ENCODE data around the gene IMPDH1. TPM values are rescaled to one million over a fixed set of nuclear protein-coding genes. Genes with fewer than 3 reads are reported as not detected.

Gene IMPDH1
- polyA plus RNA-seq, 3 donors, result 25.3 to 30.3 (median 28.3) TPM

DNA sequence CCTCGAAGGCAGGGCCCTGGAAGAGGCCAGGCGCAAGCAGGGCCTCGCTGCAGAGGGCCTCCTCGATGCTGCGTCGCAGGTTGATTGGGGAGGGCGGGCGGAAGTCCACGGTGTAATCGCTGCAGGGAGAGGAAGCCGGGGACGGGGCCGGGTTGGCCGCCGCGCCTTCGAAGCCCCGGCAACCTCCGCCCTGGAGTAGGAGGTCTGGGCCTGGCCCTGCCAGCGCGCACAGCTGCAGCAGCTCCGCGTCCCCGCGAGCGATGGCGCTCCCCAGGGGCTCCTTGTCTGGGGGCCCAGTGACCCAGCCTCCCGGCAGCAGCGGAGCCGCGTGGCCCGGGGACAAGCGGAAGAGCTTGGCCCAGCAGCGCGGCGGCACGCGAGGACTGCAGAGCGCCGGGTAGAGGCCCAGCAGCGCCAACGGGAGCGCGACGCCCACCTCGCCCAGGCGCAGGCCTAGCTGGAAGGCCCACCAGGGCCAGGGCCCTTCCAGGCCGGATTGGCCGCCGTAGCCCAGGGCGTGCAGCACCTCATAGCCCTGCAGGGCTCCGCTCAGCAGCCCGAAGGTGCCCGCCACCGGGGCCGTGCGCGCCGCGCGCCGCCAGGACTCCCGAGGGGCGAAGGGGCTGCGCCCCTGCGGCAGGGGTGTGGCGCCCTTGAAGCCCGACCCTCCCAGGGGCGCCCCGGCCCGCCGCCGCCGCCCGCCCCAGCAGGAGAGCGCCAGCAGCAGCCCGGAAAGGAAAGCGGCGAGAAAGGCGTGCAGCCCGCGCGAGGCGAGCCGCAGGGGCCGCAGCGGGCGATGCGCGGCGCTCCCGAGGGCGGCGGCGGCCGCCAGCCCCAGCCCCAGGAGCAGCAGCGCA, 58.3 kb downstream of the IMPDH1 start:
- DNase-seq (ENCODE audit: extremely low read depth in 1 of 11, low read depth in 9 of 11, low spot score in 4 of 11), result no peak

GRCh38 chr7:128350708-128351295, 59.0 kb downstream of the IMPDH1 start:
- no peak for DNase-seq (ENCODE audit: extremely low read depth in 1 of 11, low read depth in 9 of 11, low spot score in 4 of 11)

DNA sequence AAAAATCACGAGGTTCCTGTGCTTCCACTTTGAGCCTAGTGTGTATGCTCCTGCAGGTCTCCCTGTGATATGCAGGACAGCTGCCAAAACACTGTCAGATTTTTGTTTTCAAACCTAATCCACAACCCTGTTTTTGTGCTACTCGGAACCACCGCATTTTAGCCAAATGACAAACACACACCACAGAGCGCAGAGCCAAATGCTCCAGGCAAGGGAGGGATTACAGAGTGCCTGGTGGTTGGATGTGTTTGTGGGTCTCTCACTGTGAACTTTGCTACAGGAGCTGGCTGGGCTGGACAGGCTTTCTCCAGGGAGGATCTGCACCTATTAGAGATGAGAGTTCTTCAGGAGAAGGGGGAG, 60.3 kb downstream of the IMPDH1 start:
- DNase-seq (ENCODE audit: extremely low read depth in 1 of 11, low read depth in 9 of 11, low spot score in 4 of 11), result no peak

DNA sequence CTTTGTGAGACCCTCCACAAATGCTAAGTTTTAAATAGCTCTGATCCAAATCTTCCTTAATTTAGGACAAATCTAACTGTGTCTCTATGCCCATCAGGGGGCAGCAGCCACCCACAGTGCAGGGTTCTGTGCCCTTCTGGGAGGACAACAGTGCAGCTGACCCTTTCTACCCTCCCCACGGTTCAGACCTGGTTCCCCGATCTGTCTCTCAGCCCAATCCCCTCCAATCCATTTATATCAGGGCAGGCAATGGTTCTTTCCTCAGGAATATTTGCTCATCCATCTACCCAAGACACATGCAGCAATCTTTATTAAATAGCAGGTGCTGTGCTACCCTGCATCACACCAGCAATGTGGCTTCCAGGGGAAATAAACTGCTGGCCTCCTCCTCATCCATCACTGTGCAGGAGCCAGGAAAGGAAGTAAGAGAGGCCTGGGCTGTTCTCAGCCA, 62.1 kb downstream of the IMPDH1 start:
- DNase-seq (ENCODE audit: extremely low read depth in 1 of 11, low read depth in 9 of 11, low spot score in 4 of 11), result no peak

- no peak for DNase-seq (ENCODE audit: extremely low read depth in 1 of 11, low read depth in 9 of 11, low spot score in 4 of 11)
These were observed 65.4 kb downstream of the IMPDH1 start for GRCh38 chr7:128344431-128344774.

GRCh38 chr7:128343554-128344430, 66.0 kb downstream of the IMPDH1 start, which contains the start of gene RBM28:
Gene RBM28, minus strand, starts transcription at chr7:128343908. Its CDS starts 115 bp downstream, at chr7:128343793.
- peak; percentile 81 to 95 (median 87) for DNase-seq (ENCODE audit: extremely low read depth in 1 of 11, low read depth in 9 of 11, low spot score in 4 of 11)

Other genes starting within 250 kb of the IMPDH1 start
- gene LEP, start 168.7 kb downstream of the IMPDH1 start, polyA plus RNA-seq (ENCODE audit: insufficient read length in 3 of 3), result under 1 TPM; 0.16 to 0.76 (median 0.20) TPM
- 10 to 100 TPM; 40.3 to 55.6 (median 45.7) TPM for gene RBM28, start 66.1 kb downstream of the IMPDH1 start, polyA plus RNA-seq (ENCODE audit: insufficient read length in 3 of 3)
- gene PRRT4, start 48.3 kb downstream of the IMPDH1 start, polyA plus RNA-seq (ENCODE audit: insufficient read length in 3 of 3), result 1 to 10 TPM in 2 of 3 donors, under 1 TPM in 1; 0.65 to 1.5 (median 1.0) TPM
- gene HILPDA, start 45.9 kb upstream of the IMPDH1 start, polyA plus RNA-seq (ENCODE audit: insufficient read length in 3 of 3), result 10 to 100 TPM; 19.0 to 25.4 (median 19.9) TPM
- gene METTL2B, start 66.8 kb upstream of the IMPDH1 start, polyA plus RNA-seq (ENCODE audit: insufficient read length in 3 of 3), result 10 to 100 TPM; 27.4 to 32.2 (median 29.1) TPM